Ammon's horn (tissue), 1 donor: Measurements from ENCODE around the gene PAIP2.
A peak's percentile ranks its signal among the peaks of the same experiment; 100 is the strongest.

Experiments
- DNase-seq: peaks from one replicate; pipeline ENCODE4 v3.0.0-alpha.2; 2016; ENCODE audit warnings: low spot score

PAIP2 gene

DNA sequence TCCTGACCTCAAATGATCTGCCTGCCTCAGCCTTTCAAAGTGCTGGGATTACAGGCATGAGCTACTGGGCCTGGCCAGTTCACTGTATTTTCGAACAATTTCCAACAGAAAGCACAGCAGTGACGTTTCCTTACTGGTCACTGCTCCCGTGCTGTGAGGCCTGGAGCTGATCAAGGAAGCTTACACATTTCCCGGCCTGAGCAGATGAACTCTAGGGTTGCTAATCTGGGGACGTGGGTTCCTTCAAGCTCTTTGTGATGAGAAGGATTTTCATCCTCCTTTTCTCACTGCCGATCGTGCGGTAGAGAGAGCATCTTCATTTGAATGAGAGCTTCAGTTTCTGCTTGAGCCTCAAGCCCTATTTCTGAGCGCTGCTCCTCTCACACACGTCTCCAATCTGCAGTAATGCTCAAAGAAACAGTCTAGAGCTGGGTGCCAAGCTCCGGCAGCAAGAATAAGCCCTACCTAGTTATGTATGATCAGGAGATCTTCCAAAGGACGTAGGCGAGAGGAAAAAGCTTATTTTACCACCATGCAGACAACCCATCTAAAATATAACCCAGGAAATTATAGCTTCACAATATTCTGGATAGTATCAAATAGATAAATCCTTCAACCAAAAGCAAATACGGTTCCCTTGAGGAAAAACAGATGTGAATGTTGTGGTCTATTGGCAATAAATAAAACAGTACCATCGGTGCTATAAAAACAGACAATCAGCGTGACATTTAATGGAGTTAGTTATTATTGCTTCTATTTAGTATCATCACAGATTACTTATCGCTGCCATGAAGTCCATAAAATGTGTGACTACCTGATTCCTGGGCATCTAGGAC is 69.6 kb downstream of the PAIP2 start:
- no peak for DNase-seq

GRCh38 chr5:139413153-139413552 is 71.5 kb downstream of the PAIP2 start:
- no peak for DNase-seq

- DNase-seq = no peak
Measured at GRCh38 chr5:139413963-139414362, 72.3 kb downstream of the PAIP2 start.

DNA sequence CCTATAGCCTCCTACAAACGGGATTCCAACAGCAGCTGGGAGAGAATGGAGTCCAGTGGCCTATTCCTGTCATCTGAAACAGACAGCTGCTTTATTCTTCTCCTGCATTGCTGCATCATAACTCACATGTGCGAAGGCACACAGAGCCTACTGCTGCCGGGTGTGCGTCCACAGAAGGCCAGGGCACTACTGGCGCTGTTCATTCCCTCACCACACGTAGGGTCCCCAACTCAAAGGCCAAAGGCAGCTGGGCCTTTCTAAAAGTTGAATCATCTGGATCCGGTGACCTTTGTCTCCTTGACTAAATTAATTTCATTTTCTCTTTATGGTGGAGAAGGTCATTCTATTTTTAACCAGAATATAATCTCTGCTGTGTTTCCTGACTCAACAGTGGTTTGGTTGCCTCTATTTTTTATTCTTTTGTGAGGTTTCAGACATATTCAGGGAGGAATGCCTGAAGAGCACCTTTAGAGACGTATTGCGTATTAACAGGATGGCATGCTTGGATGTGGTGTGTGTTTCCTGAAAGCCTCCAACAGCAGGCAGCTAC is 73.0 kb downstream of the PAIP2 start:
- peak; percentile 72 for DNase-seq

DNA sequence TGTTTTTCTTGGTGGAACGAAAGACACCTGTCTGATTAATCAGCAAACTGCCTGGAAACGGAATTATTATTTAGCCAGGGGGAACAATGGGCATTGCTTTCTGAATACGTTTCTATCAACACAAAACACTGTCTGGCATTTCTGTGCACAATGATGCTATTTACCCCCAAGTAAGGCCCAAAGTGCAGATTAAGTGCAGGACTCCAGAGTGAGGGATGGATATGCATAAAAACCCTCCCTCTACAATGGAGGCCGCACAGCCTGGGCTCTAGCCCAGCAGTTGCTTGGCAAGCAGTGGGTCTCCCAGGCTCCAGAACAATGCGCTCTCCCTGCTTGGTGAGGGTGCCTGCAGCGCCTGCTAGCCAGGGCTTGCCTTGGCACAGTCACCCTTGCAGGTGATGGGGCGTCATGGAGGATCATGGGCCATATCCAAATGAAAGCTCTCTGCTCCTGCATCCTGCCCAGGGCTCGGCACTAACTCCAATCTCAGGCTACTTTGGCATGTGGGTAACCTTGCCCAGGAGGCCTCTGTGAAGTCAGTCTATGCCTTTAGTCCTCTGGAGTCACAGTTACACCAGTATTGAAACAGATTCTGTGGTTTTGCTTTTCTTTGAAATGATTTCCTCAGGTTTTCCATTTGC is 73.7 kb downstream of the PAIP2 start:
- peak; percentile 94 for DNase-seq

DNA sequence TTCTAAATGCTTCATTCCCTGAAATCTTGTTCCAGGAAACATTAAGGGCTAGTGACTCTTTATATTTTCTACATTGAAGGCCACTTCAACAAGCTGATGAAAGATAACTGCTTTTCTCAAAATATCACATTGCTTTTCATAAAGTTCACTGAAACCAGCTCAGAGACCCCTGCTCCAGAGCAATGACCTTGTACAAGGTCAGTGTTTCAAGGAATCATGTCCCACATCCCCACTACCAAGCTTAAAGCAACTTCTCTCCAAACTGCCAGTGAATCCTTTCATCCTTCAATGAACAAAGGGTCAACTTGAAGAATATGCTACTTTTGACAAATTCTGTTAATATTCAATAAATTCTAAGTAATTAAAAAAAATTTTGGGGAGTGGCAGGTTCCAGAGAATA is 74.2 kb downstream of the PAIP2 start:
- DNase-seq = no peak

DNA sequence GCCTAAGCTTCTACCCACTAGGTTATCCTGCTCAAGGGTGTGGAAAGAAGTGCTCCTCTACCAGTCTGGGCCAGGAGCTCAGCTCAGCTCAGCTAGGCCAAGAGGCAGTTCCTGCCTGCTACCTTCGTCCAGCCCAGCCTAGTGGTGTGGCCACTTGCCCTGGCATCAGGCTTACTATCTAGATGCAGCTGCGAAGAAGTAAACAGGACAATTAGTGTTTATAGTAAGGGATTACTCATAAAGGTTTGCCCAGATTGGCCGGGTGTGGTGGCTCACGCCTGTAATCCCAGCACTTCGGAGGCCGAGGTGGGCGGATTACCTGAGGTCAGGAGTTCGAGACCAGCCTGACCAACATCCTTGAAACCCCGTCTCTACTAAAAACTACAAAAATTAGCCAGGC is 75.0 kb downstream of the PAIP2 start:
- no peak for DNase-seq

- DNase-seq = peak; percentile 75
Measured at GRCh38 chr5:139417214-139417613, 75.6 kb downstream of the PAIP2 start.

DNA sequence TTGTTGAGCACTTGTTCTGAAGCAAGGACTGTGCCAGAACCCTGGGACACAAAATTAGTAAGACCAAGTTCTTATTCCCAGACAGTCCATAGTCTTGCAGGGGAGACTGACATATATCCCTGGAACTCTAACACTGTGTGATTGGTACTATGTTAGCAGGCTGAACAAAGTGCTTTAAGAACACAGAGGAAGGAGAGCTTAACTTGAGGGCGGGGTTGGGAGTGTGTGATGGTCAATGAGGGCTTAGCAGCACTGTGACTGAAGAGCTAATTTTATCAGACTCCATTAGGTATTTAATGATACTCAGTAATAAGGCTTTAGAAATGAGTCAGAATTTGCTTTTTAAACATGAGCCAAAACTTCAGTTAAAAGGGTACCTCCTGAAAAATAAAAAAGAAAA is 77.1 kb downstream of the PAIP2 start:
- DNase-seq = no peak
